ENCODE data around the gene MANEA.

GRCh38 chr6:95574811-95575210 is 2.5 kb upstream of the MANEA start:
- TF ChIP-seq, protein P1, sequence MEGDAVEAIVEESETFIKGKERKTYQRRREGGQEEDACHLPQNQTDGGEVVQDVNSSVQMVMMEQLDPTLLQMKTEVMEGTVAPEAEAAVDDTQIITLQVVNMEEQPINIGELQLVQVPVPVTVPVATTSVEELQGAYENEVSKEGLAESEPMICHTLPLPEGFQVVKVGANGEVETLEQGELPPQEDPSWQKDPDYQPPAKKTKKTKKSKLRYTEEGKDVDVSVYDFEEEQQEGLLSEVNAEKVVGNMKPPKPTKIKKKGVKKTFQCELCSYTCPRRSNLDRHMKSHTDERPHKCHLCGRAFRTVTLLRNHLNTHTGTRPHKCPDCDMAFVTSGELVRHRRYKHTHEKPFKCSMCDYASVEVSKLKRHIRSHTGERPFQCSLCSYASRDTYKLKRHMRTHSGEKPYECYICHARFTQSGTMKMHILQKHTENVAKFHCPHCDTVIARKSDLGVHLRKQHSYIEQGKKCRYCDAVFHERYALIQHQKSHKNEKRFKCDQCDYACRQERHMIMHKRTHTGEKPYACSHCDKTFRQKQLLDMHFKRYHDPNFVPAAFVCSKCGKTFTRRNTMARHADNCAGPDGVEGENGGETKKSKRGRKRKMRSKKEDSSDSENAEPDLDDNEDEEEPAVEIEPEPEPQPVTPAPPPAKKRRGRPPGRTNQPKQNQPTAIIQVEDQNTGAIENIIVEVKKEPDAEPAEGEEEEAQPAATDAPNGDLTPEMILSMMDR (IDR thresholded peaks at IDR 0.05) = no peak
- TF ChIP-seq ZFX (IDR thresholded peaks at IDR 0.05; ENCODE audit: borderline replicate concordance) = no peak
